Nephron progenitor cell (in vitro differentiated cells): Measurements from ENCODE around the gene DAD1.

Source experiments
- DNase-seq: peaks from one replicate; pipeline ENCODE4 v3.0.0; 2021
- H3K27ac Mint-ChIP-seq: 2 replicates; pipeline ENCODE4 v1.8.0; 2021; ENCODE audit warnings: mild to moderate bottlenecking, moderate library complexity, mixed read lengths
- H3K27me3 Mint-ChIP-seq: 2 replicates; pipeline ENCODE4 v1.8.0; 2021; ENCODE audit warnings: mild to moderate bottlenecking, low read depth, mixed read lengths; ENCODE audit not compliant: poor library complexity
- H3K36me3 Mint-ChIP-seq: 2 replicates; pipeline ENCODE4 v1.8.0; 2021; ENCODE audit warnings: low read depth, mixed read lengths
- H3K4me1 Mint-ChIP-seq: 2 replicates; pipeline ENCODE4 v1.8.0; 2021; ENCODE audit warnings: mixed read lengths
- H3K4me3 Mint-ChIP-seq: 2 replicates; pipeline ENCODE4 v1.8.0; 2021; ENCODE audit warnings: mild to moderate bottlenecking, moderate library complexity, mixed read lengths
- H3K9me3 Mint-ChIP-seq: 2 replicates; pipeline ENCODE4 v1.8.0; 2021; ENCODE audit warnings: mild to moderate bottlenecking, moderate library complexity, mixed read lengths
- CTCF ChIP-seq: fragments of 200-600 bp; sonication (generic); IDR thresholded peaks from 2 replicates; pipeline ENCODE4 v1.5.0; 2021; ENCODE audit warnings: antibody characterized with exemption

Gene DAD1

GRCh38 chr14:22613736-22614239 is 24.8 kb upstream of the DAD1 start:
- no peak for DNase-seq
- peak overlapping the region; percentile 98 for H3K27ac Mint-ChIP-seq
- H3K36me3 Mint-ChIP-seq, result peaks cover 27% of the 10 kb centered on the region
- peak overlapping the region; percentile 7 for H3K4me3 Mint-ChIP-seq
- TF ChIP-seq CTCF, result no peak
- H3K27me3 Mint-ChIP-seq, result no peaks in the 10 kb centered on the region
- H3K4me1 Mint-ChIP-seq, result peaks cover 23% of the 10 kb centered on the region
- H3K9me3 Mint-ChIP-seq, result peaks cover 15% of the 10 kb centered on the region

- H3K27me3 Mint-ChIP-seq, result no peaks in the 10 kb centered on the region
- peaks cover 27% of the 10 kb centered on the region for H3K36me3 Mint-ChIP-seq
- peak overlapping the region; percentile 98 for H3K27ac Mint-ChIP-seq
- peaks cover 23% of the 10 kb centered on the region for H3K4me1 Mint-ChIP-seq
- H3K9me3 Mint-ChIP-seq, result peaks cover 15% of the 10 kb centered on the region
- no peak for TF ChIP-seq CTCF
- peak overlapping the region; percentile 60 for H3K4me3 Mint-ChIP-seq
- no peak for DNase-seq
These were observed 24.2 kb upstream of the DAD1 start for GRCh38 chr14:22613106-22613695.

- H3K4me1 Mint-ChIP-seq, result peaks cover 23% of the 10 kb centered on the region
- TF ChIP-seq CTCF, result no peak
- no peak for DNase-seq
- no peaks in the 10 kb centered on the region for H3K27me3 Mint-ChIP-seq
- H3K36me3 Mint-ChIP-seq, result peaks cover 38% of the 10 kb centered on the region
- H3K4me3 Mint-ChIP-seq, result no peak overlapping the region
- H3K9me3 Mint-ChIP-seq, result no peaks in the 10 kb centered on the region
- no peak overlapping the region for H3K27ac Mint-ChIP-seq
These were observed 21.9 kb upstream of the DAD1 start for GRCh38 chr14:22610931-22611330.

- H3K36me3 Mint-ChIP-seq, result peaks cover 68% of the 10 kb centered on the region
- no peaks in the 10 kb centered on the region for H3K27me3 Mint-ChIP-seq
- no peak for TF ChIP-seq CTCF
- H3K27ac Mint-ChIP-seq, result no peak overlapping the region
- H3K9me3 Mint-ChIP-seq, result no peaks in the 10 kb centered on the region
- H3K4me3 Mint-ChIP-seq, result no peak overlapping the region
- no peak for DNase-seq
- H3K4me1 Mint-ChIP-seq, result no peaks in the 10 kb centered on the region
These were observed 18.3 kb upstream of the DAD1 start for GRCh38 chr14:22607291-22607690.

- Mint-ChIP-seq H3K27ac (no peak overlapping the region), H3K4me3 (no peak overlapping the region), H3K4me1 (no peaks in the 10 kb centered on the region), H3K27me3 (no peaks in the 10 kb centered on the region), H3K9me3 (no peaks in the 10 kb centered on the region), H3K36me3 (peaks cover 68% of the 10 kb centered on the region)
- TF ChIP-seq CTCF, result no peak
- no peak for DNase-seq
These were observed 17.4 kb upstream of the DAD1 start for GRCh38 chr14:22606380-22606779.

GRCh38 chr14:22602862-22603261 is 13.8 kb upstream of the DAD1 start:
- Mint-ChIP-seq H3K9me3 (no peaks in the 10 kb centered on the region), H3K4me3 (no peak overlapping the region), H3K27ac (no peak overlapping the region), H3K27me3 (peaks cover 6% of the 10 kb centered on the region), H3K36me3 (peaks cover 48% of the 10 kb centered on the region), H3K4me1 (peaks cover 24% of the 10 kb centered on the region)
- DNase-seq, result no peak
- no peak for TF ChIP-seq CTCF
